DND-41 (cell line): ENCODE measurements around the gene FBLN1.

Experiments
- ATAC-seq: fragments of 200-7000 bp; cut with Tn5 transposase; 3 replicates; pipeline ENCODE4 v1.9.1; 2021; ENCODE audit warnings: low read depth; ENCODE audit not compliant: insufficient read depth
- DNase-seq: peaks from one replicate; pipeline ENCODE4 v3.0.0-alpha.2; 2020
- H2AFZ ChIP-seq: 2 replicates; pipeline ENCODE4 v1.6.0; 2012; ENCODE audit warnings: low read depth, low read length
- H3K27ac ChIP-seq: 2 replicates; pipeline ENCODE4 v1.5.1; 2012; ENCODE audit warnings: low read length, inconsistent platforms
- H3K27me3 ChIP-seq: fragments of 200-600 bp; sonication (generic); 2 replicates; pipeline ENCODE4 v1.6.0; 2012; ENCODE audit warnings: low read length, mild to moderate bottlenecking, inconsistent platforms; ENCODE audit not compliant: insufficient read depth, poor library complexity
- H3K36me3 ChIP-seq: 2 replicates; pipeline ENCODE4 v1.5.1; 2012; ENCODE audit warnings: low read length, inconsistent platforms; ENCODE audit not compliant: insufficient read depth
- H3K4me1 ChIP-seq: 2 replicates; pipeline ENCODE4 v1.5.1; 2012; ENCODE audit warnings: mild to moderate bottlenecking, low read length; ENCODE audit not compliant: insufficient read depth
- H3K4me2 ChIP-seq: 2 replicates; pipeline ENCODE4 v1.6.0; 2012; ENCODE audit warnings: mild to moderate bottlenecking, moderate library complexity, low read length, inconsistent platforms; ENCODE audit not compliant: insufficient read depth
- H3K4me3 ChIP-seq, 2 experiments: fragments of 200-600 bp in 1 of 2; shearing (Covaris generic) in 1 of 2; 2 replicates each; pipeline ENCODE4 v1.5.1; 2012 to 2016; ENCODE audit warnings: inconsistent platforms in 2 of 2, low read length in 2 of 2, mild to moderate bottlenecking in 2 of 2, low read depth in 1 of 2, moderate library complexity in 1 of 2
- H3K79me2 ChIP-seq: 2 replicates; pipeline ENCODE4 v1.6.0; 2012; ENCODE audit warnings: low read length, inconsistent platforms; ENCODE audit not compliant: insufficient read depth
- H3K9ac ChIP-seq: 2 replicates; pipeline ENCODE4 v1.6.0; 2012; ENCODE audit warnings: low read depth, mild to moderate bottlenecking, inconsistent platforms, low read length, moderate library complexity
- H3K9me3 ChIP-seq: 2 replicates; pipeline ENCODE4 v1.5.1; 2012; ENCODE audit warnings: low read length, moderate library complexity, mild to moderate bottlenecking, inconsistent platforms; ENCODE audit not compliant: insufficient read depth, severe bottlenecking
- H4K20me1 ChIP-seq: 2 replicates; pipeline ENCODE4 v1.6.0; 2012; ENCODE audit warnings: low read length; ENCODE audit not compliant: insufficient read depth
- EZH2 ChIP-seq: IDR thresholded peaks from 3 replicates; pipeline ENCODE4 v1.6.1; 2012; ENCODE audit warnings: borderline replicate concordance, low read depth, mild to moderate bottlenecking, moderate library complexity, low read length, inconsistent platforms; ENCODE audit not compliant: severe bottlenecking
- TF ChIP-seq, protein P1 (sequence below): IDR thresholded peaks from 2 replicates; pipeline ENCODE4 v1.5.1; 2012; ENCODE audit warnings: borderline replicate concordance, low read length, moderate library complexity, mild to moderate bottlenecking; ENCODE audit not compliant: poor library complexity, severe bottlenecking; ENCODE audit errors: extremely low read depth

Gene FBLN1

DNA sequence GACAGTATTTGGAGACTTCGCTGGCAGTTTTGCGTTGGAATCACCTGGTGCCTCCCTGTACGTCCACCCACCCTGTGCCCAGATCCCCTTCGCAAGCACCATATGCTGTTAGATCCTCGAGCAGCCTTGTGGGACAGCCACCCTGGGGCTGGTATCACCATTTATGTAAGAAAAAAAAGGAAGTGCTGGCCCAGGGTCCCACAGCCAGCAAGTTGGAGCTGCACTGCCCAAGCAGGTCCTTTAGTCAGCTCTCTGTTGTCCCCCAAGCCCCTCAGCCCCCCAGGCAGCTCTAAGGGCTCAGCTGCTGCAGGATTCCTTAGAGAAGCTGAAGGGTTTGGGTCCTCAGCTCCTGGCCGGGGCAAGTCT is 80.3 kb downstream of the FBLN1 start:
- peaks cover under 1% of the 10 kb centered on the region; the same call in 1 of the 2 replicates for H3K4me1 ChIP-seq
- H2AFZ ChIP-seq = no peak overlapping the region
- H3K4me2 ChIP-seq = no peak overlapping the region
- H3K4me3 ChIP-seq = no peak overlapping the region
- ATAC-seq (no peak), DNase-seq (no peak)
- H3K79me2 ChIP-seq = no peaks in the 10 kb centered on the region
- H3K27me3 ChIP-seq = peaks cover 4% of the 10 kb centered on the region
- no peak overlapping the region for H3K9ac ChIP-seq
- H4K20me1 ChIP-seq = peaks cover 10% of the 10 kb centered on the region; the same call in 1 of the 2 replicates
- no peaks in the 10 kb centered on the region for H3K9me3 ChIP-seq
- TF ChIP-seq EZH2 = no peak
- TF ChIP-seq, protein P1, sequence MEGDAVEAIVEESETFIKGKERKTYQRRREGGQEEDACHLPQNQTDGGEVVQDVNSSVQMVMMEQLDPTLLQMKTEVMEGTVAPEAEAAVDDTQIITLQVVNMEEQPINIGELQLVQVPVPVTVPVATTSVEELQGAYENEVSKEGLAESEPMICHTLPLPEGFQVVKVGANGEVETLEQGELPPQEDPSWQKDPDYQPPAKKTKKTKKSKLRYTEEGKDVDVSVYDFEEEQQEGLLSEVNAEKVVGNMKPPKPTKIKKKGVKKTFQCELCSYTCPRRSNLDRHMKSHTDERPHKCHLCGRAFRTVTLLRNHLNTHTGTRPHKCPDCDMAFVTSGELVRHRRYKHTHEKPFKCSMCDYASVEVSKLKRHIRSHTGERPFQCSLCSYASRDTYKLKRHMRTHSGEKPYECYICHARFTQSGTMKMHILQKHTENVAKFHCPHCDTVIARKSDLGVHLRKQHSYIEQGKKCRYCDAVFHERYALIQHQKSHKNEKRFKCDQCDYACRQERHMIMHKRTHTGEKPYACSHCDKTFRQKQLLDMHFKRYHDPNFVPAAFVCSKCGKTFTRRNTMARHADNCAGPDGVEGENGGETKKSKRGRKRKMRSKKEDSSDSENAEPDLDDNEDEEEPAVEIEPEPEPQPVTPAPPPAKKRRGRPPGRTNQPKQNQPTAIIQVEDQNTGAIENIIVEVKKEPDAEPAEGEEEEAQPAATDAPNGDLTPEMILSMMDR = no peak
- no peaks in the 10 kb centered on the region for H3K36me3 ChIP-seq
- no peak overlapping the region for H3K27ac ChIP-seq

DNA sequence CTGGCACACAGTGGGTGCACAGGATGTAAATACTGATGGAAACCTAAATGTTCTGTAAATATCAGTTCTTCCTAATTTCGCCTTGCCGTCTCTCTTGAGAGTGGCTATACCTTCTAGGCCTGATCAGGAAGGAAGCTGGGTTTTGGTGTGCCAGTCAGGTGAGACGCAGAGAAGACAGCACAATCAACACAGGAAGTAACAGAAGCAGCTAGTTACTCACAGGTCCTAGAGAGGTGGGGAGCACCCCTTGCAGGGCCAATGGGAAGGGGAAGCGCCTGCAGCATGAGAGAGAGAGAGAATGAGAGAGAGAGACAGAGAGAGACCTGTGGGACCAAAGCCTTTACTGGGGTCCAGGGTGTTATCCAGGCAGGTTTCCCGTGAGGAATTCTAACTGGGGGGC is 80.8 kb downstream of the FBLN1 start:
- Histone ChIP-seq H3K36me3 (no peaks in the 10 kb centered on the region), H3K4me2 (no peak overlapping the region), H3K27ac (no peak overlapping the region), H4K20me1 (peaks cover 8% of the 10 kb centered on the region; the same call in 1 of the 2 replicates), H3K79me2 (no peaks in the 10 kb centered on the region), H3K9ac (no peak overlapping the region), H3K9me3 (no peaks in the 10 kb centered on the region), H3K4me3 (no peak overlapping the region), H3K27me3 (peaks cover 7% of the 10 kb centered on the region), H2AFZ (no peak overlapping the region), H3K4me1 (no peaks in the 10 kb centered on the region)
- ATAC-seq = no peak
- no peak for DNase-seq
- TF ChIP-seq EZH2 = no peak
- TF ChIP-seq, protein P1 = no peak

DNA sequence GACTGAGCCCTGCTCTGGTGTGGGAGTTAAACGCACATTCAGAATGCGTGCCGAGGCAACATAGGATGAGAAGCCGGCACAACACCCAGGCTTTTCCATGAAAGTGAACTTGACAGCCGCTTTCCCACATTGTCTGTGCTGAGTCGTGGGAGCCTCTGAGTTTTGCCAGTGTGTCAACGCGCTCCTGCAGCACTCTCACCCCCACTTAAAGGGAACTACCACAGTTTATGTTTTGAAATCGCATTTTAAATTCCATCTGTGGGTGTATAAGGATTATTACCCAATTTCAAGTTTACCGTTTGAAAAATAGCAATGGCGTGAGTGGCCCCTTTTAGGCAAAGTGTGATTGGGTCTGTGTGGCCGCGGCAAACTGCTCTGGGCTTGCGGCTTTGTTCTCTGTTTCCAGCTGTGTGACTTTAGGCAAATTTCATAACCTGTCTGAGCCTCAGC is 81.5 kb downstream of the FBLN1 start:
- Histone ChIP-seq H3K27ac (no peak overlapping the region), H4K20me1 (peaks cover 6% of the 10 kb centered on the region; the same call in 1 of the 2 replicates), H3K36me3 (no peaks in the 10 kb centered on the region), H2AFZ (no peak overlapping the region), H3K9ac (no peak overlapping the region), H3K4me2 (no peak overlapping the region), H3K4me3 (no peak overlapping the region), H3K4me1 (no peaks in the 10 kb centered on the region), H3K79me2 (no peaks in the 10 kb centered on the region), H3K9me3 (no peaks in the 10 kb centered on the region), H3K27me3 (peaks cover 7% of the 10 kb centered on the region)
- TF ChIP-seq, protein P1 = no peak
- no peak for TF ChIP-seq EZH2
- DNase-seq (no peak), ATAC-seq (no peak)
